ENCODE measurements around the gene ONECUT2.
A peak's percentile ranks its signal among the peaks of the same experiment; 100 is the strongest.

The ONECUT2 gene

DNA sequence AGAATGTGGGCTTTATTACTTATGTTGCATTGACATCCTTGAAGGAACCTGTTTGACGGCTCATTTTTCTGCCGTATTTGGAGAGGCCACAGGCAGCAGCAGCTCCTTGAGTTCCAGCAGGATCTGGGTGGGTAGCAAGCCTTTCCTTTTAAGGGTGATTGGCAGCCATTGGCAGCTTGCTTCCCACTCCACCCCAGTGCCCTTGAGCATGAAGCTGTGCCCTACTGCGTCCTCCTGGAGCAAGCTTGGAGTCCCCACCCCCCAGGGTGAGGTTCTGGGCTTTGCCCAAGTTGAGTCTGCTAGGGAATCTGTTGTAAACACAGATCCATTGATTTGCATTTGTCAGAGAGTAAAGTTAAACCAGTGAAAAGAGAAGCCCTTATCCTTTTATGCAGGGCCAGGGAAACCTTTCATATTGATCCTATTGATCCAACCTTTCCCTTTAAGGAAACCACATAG lies 9.2 kb downstream of the ONECUT2 start:
- ATAC-seq = no peak
- TF ChIP-seq OSR1 (CRISPR knock-in tag; IDR thresholded peaks at IDR 0.05) = no peak
- no peak for TF ChIP-seq BACH2 (CRISPR knock-in tag; IDR thresholded peaks at IDR 0.05; ENCODE audit: borderline replicate concordance)
- TF ChIP-seq, protein P1, sequence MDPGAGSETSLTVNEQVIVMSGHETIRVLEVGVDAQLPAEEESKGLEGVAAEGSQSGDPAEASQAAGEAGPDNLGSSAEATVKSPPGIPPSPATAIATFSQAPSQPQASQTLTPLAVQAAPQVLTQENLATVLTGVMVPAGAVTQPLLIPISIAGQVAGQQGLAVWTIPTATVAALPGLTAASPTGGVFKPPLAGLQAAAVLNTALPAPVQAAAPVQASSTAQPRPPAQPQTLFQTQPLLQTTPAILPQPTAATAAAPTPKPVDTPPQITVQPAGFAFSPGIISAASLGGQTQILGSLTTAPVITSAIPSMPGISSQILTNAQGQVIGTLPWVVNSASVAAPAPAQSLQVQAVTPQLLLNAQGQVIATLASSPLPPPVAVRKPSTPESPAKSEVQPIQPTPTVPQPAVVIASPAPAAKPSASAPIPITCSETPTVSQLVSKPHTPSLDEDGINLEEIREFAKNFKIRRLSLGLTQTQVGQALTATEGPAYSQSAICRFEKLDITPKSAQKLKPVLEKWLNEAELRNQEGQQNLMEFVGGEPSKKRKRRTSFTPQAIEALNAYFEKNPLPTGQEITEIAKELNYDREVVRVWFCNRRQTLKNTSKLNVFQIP (CRISPR knock-in tag; IDR thresholded peaks at IDR 0.05; ENCODE audit: borderline replicate concordance, low read depth) = no peak
- TF ChIP-seq, protein P2, sequence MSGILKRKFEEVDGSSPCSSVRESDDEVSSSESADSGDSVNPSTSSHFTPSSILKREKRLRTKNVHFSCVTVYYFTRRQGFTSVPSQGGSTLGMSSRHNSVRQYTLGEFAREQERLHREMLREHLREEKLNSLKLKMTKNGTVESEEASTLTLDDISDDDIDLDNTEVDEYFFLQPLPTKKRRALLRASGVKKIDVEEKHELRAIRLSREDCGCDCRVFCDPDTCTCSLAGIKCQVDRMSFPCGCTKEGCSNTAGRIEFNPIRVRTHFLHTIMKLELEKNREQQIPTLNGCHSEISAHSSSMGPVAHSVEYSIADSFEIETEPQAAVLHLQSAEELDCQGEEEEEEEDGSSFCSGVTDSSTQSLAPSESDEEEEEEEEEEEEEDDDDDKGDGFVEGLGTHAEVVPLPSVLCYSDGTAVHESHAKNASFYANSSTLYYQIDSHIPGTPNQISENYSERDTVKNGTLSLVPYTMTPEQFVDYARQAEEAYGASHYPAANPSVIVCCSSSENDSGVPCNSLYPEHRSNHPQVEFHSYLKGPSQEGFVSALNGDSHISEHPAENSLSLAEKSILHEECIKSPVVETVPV (CRISPR knock-in tag; IDR thresholded peaks at IDR 0.05) = no peak
- TF ChIP-seq GLIS3 (CRISPR knock-in tag; IDR thresholded peaks at IDR 0.05) = no peak
- TF ChIP-seq ZC3H10 (CRISPR knock-in tag; IDR thresholded peaks at IDR 0.05) = no peak
- TF ChIP-seq PPARA (CRISPR knock-in tag; IDR thresholded peaks at IDR 0.05; ENCODE audit: borderline replicate concordance) = no peak
- no peak for TF ChIP-seq PATZ1 (CRISPR knock-in tag; IDR thresholded peaks at IDR 0.05; ENCODE audit: borderline replicate concordance)
- no peak for TF ChIP-seq ZNF565 (CRISPR knock-in tag; conservative IDR thresholded peaks at IDR 0.05; ENCODE audit: low read depth)
- no peak for TF ChIP-seq ISL1 (CRISPR knock-in tag; IDR thresholded peaks at IDR 0.05)
- no peak for TF ChIP-seq ARNTL (CRISPR knock-in tag; IDR thresholded peaks at IDR 0.05; ENCODE audit: borderline replicate concordance, low read depth)
- no peak for TF ChIP-seq SNAI2 (CRISPR knock-in tag; IDR thresholded peaks at IDR 0.05)
- TF ChIP-seq ZFP30 (CRISPR knock-in tag; IDR thresholded peaks at IDR 0.05) = no peak
- TF ChIP-seq ZFP3 (CRISPR knock-in tag; IDR thresholded peaks at IDR 0.05) = no peak
- TF ChIP-seq, protein P3, sequence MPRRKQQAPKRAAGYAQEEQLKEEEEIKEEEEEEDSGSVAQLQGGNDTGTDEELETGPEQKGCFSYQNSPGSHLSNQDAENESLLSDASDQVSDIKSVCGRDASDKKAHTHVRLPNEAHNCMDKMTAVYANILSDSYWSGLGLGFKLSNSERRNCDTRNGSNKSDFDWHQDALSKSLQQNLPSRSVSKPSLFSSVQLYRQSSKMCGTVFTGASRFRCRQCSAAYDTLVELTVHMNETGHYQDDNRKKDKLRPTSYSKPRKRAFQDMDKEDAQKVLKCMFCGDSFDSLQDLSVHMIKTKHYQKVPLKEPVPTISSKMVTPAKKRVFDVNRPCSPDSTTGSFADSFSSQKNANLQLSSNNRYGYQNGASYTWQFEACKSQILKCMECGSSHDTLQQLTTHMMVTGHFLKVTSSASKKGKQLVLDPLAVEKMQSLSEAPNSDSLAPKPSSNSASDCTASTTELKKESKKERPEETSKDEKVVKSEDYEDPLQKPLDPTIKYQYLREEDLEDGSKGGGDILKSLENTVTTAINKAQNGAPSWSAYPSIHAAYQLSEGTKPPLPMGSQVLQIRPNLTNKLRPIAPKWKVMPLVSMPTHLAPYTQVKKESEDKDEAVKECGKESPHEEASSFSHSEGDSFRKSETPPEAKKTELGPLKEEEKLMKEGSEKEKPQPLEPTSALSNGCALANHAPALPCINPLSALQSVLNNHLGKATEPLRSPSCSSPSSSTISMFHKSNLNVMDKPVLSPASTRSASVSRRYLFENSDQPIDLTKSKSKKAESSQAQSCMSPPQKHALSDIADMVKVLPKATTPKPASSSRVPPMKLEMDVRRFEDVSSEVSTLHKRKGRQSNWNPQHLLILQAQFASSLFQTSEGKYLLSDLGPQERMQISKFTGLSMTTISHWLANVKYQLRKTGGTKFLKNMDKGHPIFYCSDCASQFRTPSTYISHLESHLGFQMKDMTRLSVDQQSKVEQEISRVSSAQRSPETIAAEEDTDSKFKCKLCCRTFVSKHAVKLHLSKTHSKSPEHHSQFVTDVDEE (CRISPR knock-in tag; IDR thresholded peaks at IDR 0.05) = no peak
- no peak for TF ChIP-seq CSDC2 (CRISPR knock-in tag; IDR thresholded peaks at IDR 0.05)
- no peak for TF ChIP-seq ZNF8 (CRISPR knock-in tag; IDR thresholded peaks at IDR 0.05)

- ATAC-seq = no peak
- TF ChIP-seq, protein P2 (CRISPR knock-in tag; IDR thresholded peaks at IDR 0.05) = no peak
- TF ChIP-seq TOX (CRISPR knock-in tag; IDR thresholded peaks at IDR 0.05; ENCODE audit: borderline replicate concordance) = no peak
Observed at GRCh38 chr18:57445488-57446319, 10.5 kb downstream of the ONECUT2 start.

DNA sequence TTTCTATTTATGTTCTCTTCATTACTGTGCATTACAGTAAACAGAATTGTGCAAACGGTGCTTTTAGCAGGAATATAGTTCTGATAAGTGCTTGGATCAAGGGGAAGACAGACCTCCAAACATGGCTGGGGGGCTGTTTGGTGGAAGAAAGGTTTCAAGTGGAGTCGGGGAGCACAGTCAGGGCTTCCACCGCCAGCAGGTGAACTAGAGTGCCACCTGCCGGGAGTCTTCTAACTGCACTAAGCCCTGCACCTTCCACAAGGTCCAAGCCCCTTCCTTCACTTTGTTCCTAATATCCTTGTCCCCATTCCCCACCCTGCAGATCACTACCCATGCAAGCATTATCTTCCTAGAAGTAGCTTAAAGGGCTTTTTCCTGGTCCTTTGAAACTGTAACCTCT lies 11.1 kb downstream of the ONECUT2 start:
- peak; percentile 70; the same call in 2 of the 3 replicates for ATAC-seq
- TF ChIP-seq SNAI2 (CRISPR knock-in tag; IDR thresholded peaks at IDR 0.05) = no peak
- TF ChIP-seq ISL1 (CRISPR knock-in tag; IDR thresholded peaks at IDR 0.05) = no peak
- TF ChIP-seq, protein P2 (CRISPR knock-in tag; IDR thresholded peaks at IDR 0.05) = no peak
- TF ChIP-seq PATZ1 (CRISPR knock-in tag; IDR thresholded peaks at IDR 0.05; ENCODE audit: borderline replicate concordance) = no peak
- TF ChIP-seq, protein P3 (CRISPR knock-in tag; IDR thresholded peaks at IDR 0.05) = no peak
